H1 (cell line): ENCODE data around the gene HSF5. TPM values are rescaled to one million over a fixed set of nuclear protein-coding genes. Genes with fewer than 3 reads are reported as not detected.

ENCODE experiments used
- CTCF ChIA-PET: fragments of 300-600 bp; sonication (Branson Sonifier 250); formaldehyde crosslinking; loops from one replicate; lab custom pipeline; 2021; ENCODE audit not compliant: partially characterized antibody; lab: Charles Lee
- POLR2A ChIA-PET: fragments of 300-600 bp; sonication (Branson Sonifier 250); formaldehyde crosslinking; loops from one replicate; lab custom pipeline; 2021; ENCODE audit warnings: inconsistent platforms; ENCODE audit not compliant: partially characterized antibody; lab: Charles Lee
- DNase-seq, 2 experiments: peaks; one replicate each; pipeline versions ENCODE4 v3.0.0 to v3.0.0-alpha.2; 2010 to 2022; ENCODE audit warnings: low spot score in 2 of 2, low read depth in 1 of 2, mixed read lengths in 1 of 2
- FAIRE-seq: peaks from 2 replicates; lab custom pipeline; 2011; peaks lifted over from hg19 to GRCh38; lab: Jason Lieb, UNC
- H2AFZ ChIP-seq: 2 replicates; pipeline ENCODE4 v1.8.1; 2012; ENCODE audit warnings: low read length, inconsistent platforms
- H2AK5ac ChIP-seq: 2 replicates; pipeline ENCODE4 v1.6.1; 2013; ENCODE audit warnings: low read depth, low read length
- H2BK120ac ChIP-seq: replicated peaks from 2 replicates; pipeline ENCODE3; 2013; ENCODE audit warnings: low read depth, low read length, inconsistent platforms
- H2BK12ac ChIP-seq: 2 replicates; pipeline ENCODE4 v1.6.1; 2013; ENCODE audit warnings: low read depth, low read length
- H2BK15ac ChIP-seq: 2 replicates; pipeline ENCODE4 v1.6.1; 2013; ENCODE audit warnings: low read length
- H2BK20ac ChIP-seq: 2 replicates; pipeline ENCODE4 v1.6.1; 2013; ENCODE audit warnings: low read length
- H2BK5ac ChIP-seq: 2 replicates; pipeline ENCODE4 v1.6.1; 2013; ENCODE audit warnings: low read depth, low read length
- H3K14ac ChIP-seq: 2 replicates; pipeline ENCODE4 v1.6.1; 2013; ENCODE audit warnings: inconsistent platforms; ENCODE audit not compliant: insufficient read length
- H3K18ac ChIP-seq: 2 replicates; pipeline ENCODE4 v1.6.1; 2013; ENCODE audit warnings: low read length; ENCODE audit errors: extremely low read depth
- H3K23ac ChIP-seq: 2 replicates; pipeline ENCODE4 v1.6.1; 2013; ENCODE audit warnings: inconsistent platforms; ENCODE audit not compliant: insufficient read length
- H3K23me2 ChIP-seq: 2 replicates; pipeline ENCODE4 v1.6.1; 2013; ENCODE audit warnings: low read depth, low read length
- H3K27ac ChIP-seq: 2 replicates; pipeline ENCODE4 v1.6.1; 2011; ENCODE audit warnings: low read depth, low read length, inconsistent platforms
- H3K27me3 ChIP-seq, 4 experiments: replicated peaks in 1 of 4; 1 replicate in 1 of 4; 2 replicates in 3 of 4; pipeline versions ENCODE4 v1.6.1 to v1.8.1; 2011 to 2013; ENCODE audit warnings: low read length in 3 of 4, mild to moderate bottlenecking in 3 of 4, inconsistent platforms in 2 of 4, mixed read lengths in 2 of 4, moderate library complexity in 1 of 4; ENCODE audit not compliant: control insufficient read depth in 3 of 4, insufficient read depth in 3 of 4; ENCODE audit errors: extremely low read depth in 1 of 4
- H3K36me3 ChIP-seq, 4 experiments: 2 replicates each; pipeline versions ENCODE4 v1.6.1 to v1.8.1; 2011 to 2013; ENCODE audit warnings: mild to moderate bottlenecking in 4 of 4, low read length in 3 of 4, moderate library complexity in 2 of 4, control low read depth in 1 of 4, inconsistent platforms in 1 of 4; ENCODE audit not compliant: insufficient read depth in 4 of 4, control insufficient read depth in 2 of 4
- H3K4ac ChIP-seq: replicated peaks from 2 replicates; pipeline ENCODE3; 2013; ENCODE audit warnings: low read length, low read depth, mixed read lengths, inconsistent platforms; ENCODE audit not compliant: insufficient read length
- H3K4me1 ChIP-seq, 4 experiments: replicated peaks in 1 of 4; 1 replicate in 1 of 4; 2 replicates in 3 of 4; pipeline versions ENCODE4 v1.6.1 to v1.8.1; 2011 to 2013; ENCODE audit warnings: low read length in 3 of 4, inconsistent platforms in 2 of 4, mixed read lengths in 1 of 4; ENCODE audit not compliant: insufficient read depth in 4 of 4, control insufficient read depth in 3 of 4
- H3K4me2 ChIP-seq, 2 experiments: 2 replicates each; pipeline versions ENCODE4 v1.6.1 to v1.8.1; 2011 to 2013; ENCODE audit warnings: low read depth in 2 of 2, low read length in 2 of 2, control low read depth in 1 of 2, inconsistent platforms in 1 of 2, mild to moderate bottlenecking in 1 of 2; ENCODE audit not compliant: insufficient read depth in 1 of 2
- H3K4me3 ChIP-seq, 4 experiments: fragments of 200-600, 300-600 bp in 1 of 4; sonication (generic), shearing (Covaris generic), sonication (Bioruptor Twin) in 1 of 4; 2 replicates each; pipeline versions ENCODE4 v1.5.1 to v1.8.1; 2011 to 2016; ENCODE audit warnings: low read length in 4 of 4, low read depth in 3 of 4, control low read depth in 2 of 4, inconsistent platforms in 2 of 4, mild to moderate bottlenecking in 2 of 4, mixed read lengths in 1 of 4, moderate library complexity in 1 of 4; ENCODE audit not compliant: insufficient read depth in 2 of 4; ENCODE audit errors: extremely low read depth in 1 of 4
- H3K56ac ChIP-seq: replicated peaks from 2 replicates; pipeline ENCODE3; 2013; ENCODE audit warnings: low read depth, mild to moderate bottlenecking, mixed read lengths, low read length, inconsistent platforms; ENCODE audit not compliant: insufficient read length
- H3K79me1 ChIP-seq: 2 replicates; pipeline ENCODE4 v1.6.1; 2013; ENCODE audit warnings: low read depth, low read length, control low read depth
- H3K79me2 ChIP-seq, 2 experiments: 2 replicates each; pipeline versions ENCODE4 v1.6.1 to v1.8.1; 2012 to 2013; ENCODE audit warnings: low read length in 2 of 2, mild to moderate bottlenecking in 2 of 2, inconsistent platforms in 1 of 2; ENCODE audit not compliant: insufficient read depth in 2 of 2, control insufficient read depth in 1 of 2
- H3K9ac ChIP-seq, 4 experiments: replicated peaks in 1 of 4; 1 replicate in 1 of 4; 2 replicates in 3 of 4; pipeline versions ENCODE4 v1.6.1 to v1.8.1; 2011 to 2013; ENCODE audit warnings: low read depth in 3 of 4, low read length in 3 of 4, control low read depth in 2 of 4, mild to moderate bottlenecking in 2 of 4, moderate library complexity in 2 of 4, inconsistent platforms in 1 of 4; ENCODE audit errors: extremely low read depth in 1 of 4
- H3K9me3 ChIP-seq, 2 experiments: 2 replicates each; pipeline versions ENCODE4 v1.6.1 to v1.8.1; 2012 to 2013; ENCODE audit warnings: mild to moderate bottlenecking in 2 of 2, moderate library complexity in 2 of 2, control low read depth in 1 of 2, inconsistent platforms in 1 of 2, low read depth in 1 of 2, low read length in 1 of 2, mixed read lengths in 1 of 2; ENCODE audit not compliant: insufficient read depth in 2 of 2
- H4K20me1 ChIP-seq, 2 experiments: replicated peaks in 1 of 2; 2 replicates each; pipeline versions ENCODE3 to v1.8.1; 2011 to 2013; ENCODE audit warnings: inconsistent platforms in 2 of 2, low read length in 2 of 2, mild to moderate bottlenecking in 1 of 2; ENCODE audit not compliant: insufficient read depth in 2 of 2, control insufficient read depth in 1 of 2
- H4K5ac ChIP-seq: 2 replicates; pipeline ENCODE4 v1.6.1; 2013; ENCODE audit warnings: low read length, low read depth, mixed read lengths, inconsistent platforms; ENCODE audit not compliant: insufficient read length
- H4K8ac ChIP-seq: 2 replicates; pipeline ENCODE4 v1.8.0; 2013; ENCODE audit warnings: mild to moderate bottlenecking, moderate library complexity, low read length, inconsistent platforms; ENCODE audit not compliant: insufficient read depth; ENCODE audit errors: extremely low read depth
- H4K91ac ChIP-seq: replicated peaks from 2 replicates; pipeline ENCODE3; 2013; ENCODE audit warnings: low read length, mixed read lengths, inconsistent platforms; ENCODE audit not compliant: insufficient read length
- BACH1 ChIP-seq: IDR thresholded peaks from 2 replicates; pipeline ENCODE4 v1.6.1; 2012; ENCODE audit warnings: low read length, improper control_type of control experiment
- CEBPB ChIP-seq: IDR thresholded peaks from 2 replicates; pipeline ENCODE4 v1.6.1; 2012; ENCODE audit warnings: low read depth, low read length
- CHD1 ChIP-seq: IDR thresholded peaks from 2 replicates; pipeline ENCODE4 v1.6.1; 2012; ENCODE audit warnings: low read depth, low read length, improper control_type of control experiment
- CTCF ChIP-seq, 3 experiments: IDR thresholded peaks; 1 replicate in 2 of 3; 2 replicates in 1 of 3; pipeline versions ENCODE4 v1.5.1 to v1.6.1; 2011; ENCODE audit warnings: low read length in 3 of 3, mild to moderate bottlenecking in 3 of 3, inconsistent platforms in 2 of 3, low read depth in 1 of 3, moderate library complexity in 1 of 3; ENCODE audit not compliant: insufficient read depth in 1 of 3; ENCODE audit errors: control extremely low read depth in 1 of 3
- KDM4A ChIP-seq: IDR thresholded peaks from one replicate; pipeline ENCODE4 v1.7.1; 2012; ENCODE audit warnings: low read depth, mild to moderate bottlenecking, moderate library complexity, low read length, inconsistent platforms; ENCODE audit not compliant: severe bottlenecking
- MAFK ChIP-seq: IDR thresholded peaks from 2 replicates; pipeline ENCODE4 v1.6.1; 2012; ENCODE audit warnings: low read depth, mild to moderate bottlenecking, improper control_type of control experiment, low read length
- RAD21 ChIP-seq, 2 experiments: IDR thresholded peaks in 1 of 2; conservative IDR thresholded peaks in 1 of 2; 2 replicates each; pipeline ENCODE4 v1.6.1; 2011; ENCODE audit warnings: low read depth in 2 of 2, low read length in 2 of 2, improper control_type of control experiment in 1 of 2, inconsistent platforms in 1 of 2, mild to moderate bottlenecking in 1 of 2, moderate library complexity in 1 of 2
- RFX5 ChIP-seq: IDR thresholded peaks from 2 replicates; pipeline ENCODE4 v1.6.1; 2011; ENCODE audit warnings: low read depth, low read length, improper control_type of control experiment, borderline replicate concordance
- SIX5 ChIP-seq: IDR thresholded peaks from 2 replicates; pipeline ENCODE4 v1.6.1; 2011; ENCODE audit warnings: mild to moderate bottlenecking, low read depth, low read length
- SRF ChIP-seq: IDR thresholded peaks from 2 replicates; pipeline ENCODE4 v1.6.1; 2011; ENCODE audit warnings: mild to moderate bottlenecking, low read depth, low read length, moderate library complexity
- TAF7 ChIP-seq: optimal IDR thresholded peaks from 2 replicates; pipeline ENCODE3; 2011; ENCODE audit warnings: low read depth, mild to moderate bottlenecking, inconsistent platforms, low read length, moderate library complexity, borderline replicate concordance
- WGBS, 2 experiments: shearing (Covaris generic) in 1 of 2; methylation state at CpG; one replicate each; pipeline versions ENCODE4 v1.1.6 to v1.1.7; 2013 to 2015; ENCODE audit warnings: low lambda C conversion rate in 2 of 2, mixed read lengths in 2 of 2, inconsistent platforms in 1 of 2, low coverage in 1 of 2, missing lambda C conversion rate in 1 of 2; ENCODE audit not compliant: insufficient replicate concordance in 2 of 2, insufficient coverage in 1 of 2, insufficient read length in 1 of 2; ENCODE audit errors: extremely low coverage in 1 of 2, missing lambda C conversion rate in 1 of 2; 5-methylcytosine and 5-hydroxymethylcytosine counted together
- polyA plus RNA-seq, 7 experiments: library from polyadenylated mRNA; depleted of rRNA in 3 of 7; stranded (reverse) in 5 of 7; unstranded in 2 of 7; fragments of >200 nt in 5 of 7; fragments of 200-250 nt in 2 of 7; gene quantifications; 1 replicate in 5 of 7; 2 replicates in 1 of 7; 4 replicates in 1 of 7; pipeline versions ENCODE4 v1.2.1 to v1.2.3, GENCODE V29; 2011 to 2013; ENCODE audit warnings: missing spikeins in 2 of 7, mixed read lengths in 2 of 7
- total RNA-seq: library from RNA; stranded (reverse); fragmentation: NEBNext Ultra II Directional; extraction: Animal tissue kit (Norgen Biotek cat#: 25700); gene quantifications from 2 replicates; pipeline ENCODE4 v1.2.1, GENCODE V29; 2021

The HSF5 gene
- total and polyA plus RNA-seq, 2 of the 8 experiments (the other 6 are each of a cell fraction or from before 2014, with no cell fraction given), result not detected

- Histone ChIP-seq H4K5ac (no peak overlapping the region), H2AFZ (no peak overlapping the region), H4K91ac (no peak overlapping the region), H3K79me2 (peaks cover 0 to 2% of the 10 kb centered on the region in 2 experiments; a peak in 2 of 4 replicates), H3K4ac (no peak overlapping the region), H2BK120ac (no peak overlapping the region), H3K23ac (no peak overlapping the region), H2BK15ac (no peak overlapping the region), H3K27ac (no peak overlapping the region), H3K9me3 (no peaks in the 10 kb centered on the region), H3K56ac (no peak overlapping the region), H3K4me1 (peaks cover 0 to 9% (median 3%) of the 10 kb centered on the region in 4 experiments; a peak in 6 of 7 replicates), H2BK20ac (no peak overlapping the region), H3K4me3 (no peak overlapping the region), H3K23me2 (peaks cover 8% of the 10 kb centered on the region), H4K8ac (no peak overlapping the region; the same call in 1 of the 2 replicates), H2AK5ac (no peak overlapping the region), H2BK5ac (no peak overlapping the region), H3K4me2 (no peak overlapping the region), H4K20me1 (no peaks in the 10 kb centered on the region), H2BK12ac (no peak overlapping the region), H3K79me1 (peaks cover 4% of the 10 kb centered on the region; the same call in 1 of the 2 replicates), H3K14ac (no peak overlapping the region), H3K27me3 (no peaks in the 10 kb centered on the region), H3K18ac (no peak overlapping the region), H3K36me3 (no peaks in the 10 kb centered on the region), H3K9ac (no peak overlapping the region)
- POLR2A ChIA-PET, result interaction anchor here (1.9 to 4.6 kb wide), 2 partner anchors 10 to 110 kb away, joined by 13 to 32 read pairs; no protein-coding TSS in a partner anchor
- 90% methylated on average over 10 of the region's 10 CpGs; no CpG with 5 or more reads in 1 of the 2 experiments for WGBS, 2 experiments
- FAIRE-seq, result no peak
- DNase-seq, result no peak
- CTCF ChIA-PET, result interaction anchor here (0.8 to 7.5 kb wide), 11 partner anchors 13 to 484 kb away, joined by 3 to 163 read pairs (median 3); a partner anchor contains a TSS
- TF ChIP-seq CHD1 (no peak), SIX5 (no peak), KDM4A (no peak), RFX5 (no peak), CTCF (IDR thresholded peaks at IDR 0.05; ENCODE audit: control extremely low read depth in 1 of 3, insufficient read depth in 1 of 3, low read depth in 1 of 3, low read length in 3 of 3) (no peak), BACH1 (no peak), CEBPB (no peak), RAD21 (IDR thresholded peaks at IDR 0.05 in 1 of 2, conservative IDR thresholded peaks at IDR 0.05 in 1 of 2; ENCODE audit: low read depth in 2 of 2, low read length in 2 of 2) (no peak), SRF (no peak), MAFK (no peak), TAF7 (no peak)
Observed at GRCh38 chr17:58521680-58522079, 33.5 kb upstream of the HSF5 start.
